GM23338 (cell line): ENCODE measurements around the gene KIAA1671.
A peak's percentile ranks its signal among the peaks of the same experiment; 100 is the strongest.

Experiments
- CREB1 ChIP-seq: fragments of 250-450 bp; sonication (Bioruptor Pico); IDR thresholded peaks from 2 replicates; pipeline ENCODE4 v1.5.0; 2020; ENCODE audit warnings: low read depth, mild to moderate bottlenecking, moderate library complexity
- ETS1 ChIP-seq: IDR thresholded peaks from 2 replicates; pipeline ENCODE4 v1.6.1; 2016; ENCODE audit warnings: antibody characterized with exemption
- EZH2 ChIP-seq: fragments of 200-600 bp; sonication (generic); IDR thresholded peaks from one replicate; pipeline ENCODE4 v1.8.0; 2017; ENCODE audit warnings: antibody characterized with exemption, mild to moderate bottlenecking, low read depth; ENCODE audit not compliant: unreplicated experiment
- EZH2phosphoT487 ChIP-seq: fragments of 200-600 bp; sonication (generic); IDR thresholded peaks from one replicate; pipeline ENCODE4 v1.8.1; 2018; ENCODE audit warnings: antibody characterized with exemption; ENCODE audit not compliant: unreplicated experiment
- JUNB ChIP-seq: IDR thresholded peaks from one replicate; pipeline ENCODE4 v1.6.1; 2016; ENCODE audit warnings: antibody characterized with exemption; ENCODE audit not compliant: unreplicated experiment
- NANOG ChIP-seq: IDR thresholded peaks from 2 replicates; pipeline ENCODE4 v1.6.1; 2016; ENCODE audit warnings: antibody characterized with exemption, borderline replicate concordance
- POLR2AphosphoS5 ChIP-seq: IDR thresholded peaks from 2 replicates; pipeline ENCODE4 v1.6.1; 2016; ENCODE audit warnings: antibody characterized with exemption, low read depth
- STAT1 ChIP-seq: IDR thresholded peaks from one replicate; pipeline ENCODE4 v1.6.1; 2016; ENCODE audit warnings: antibody characterized with exemption; ENCODE audit not compliant: unreplicated experiment
- ZNF114 ChIP-seq: fragments of 250-450 bp; sonication (Bioruptor Pico); IDR thresholded peaks from 2 replicates; pipeline ENCODE4 v1.5.0; 2020; ENCODE audit warnings: mild to moderate bottlenecking, moderate library complexity
- ZNF331 ChIP-seq: fragments of 250-450 bp; sonication (Bioruptor Pico); IDR thresholded peaks from 2 replicates; pipeline ENCODE4 v1.5.0; 2020; ENCODE audit warnings: low read depth, mild to moderate bottlenecking, moderate library complexity
- TF ChIP-seq, protein P1 (sequence below), 2 experiments: fragments of 200-600 bp in 1 of 2; sonication (generic) in 1 of 2; conservative IDR thresholded peaks; 2 replicates each; pipeline versions ENCODE4 v1.5.1 to v1.6.1; 2016 to 2017; ENCODE audit warnings: antibody characterized with exemption in 2 of 2, low read depth in 2 of 2, mild to moderate bottlenecking in 2 of 2, moderate library complexity in 1 of 2
- TF ChIP-seq, protein P2 (sequence below): IDR thresholded peaks from one replicate; pipeline ENCODE4 v1.6.1; 2018; ENCODE audit warnings: antibody characterized with exemption; ENCODE audit not compliant: unreplicated experiment
- TF ChIP-seq, protein P3 (sequence below): fragments of 250-450 bp; sonication (Bioruptor Pico); IDR thresholded peaks from 2 replicates; pipeline ENCODE4 v1.5.0; 2020; ENCODE audit warnings: mild to moderate bottlenecking, moderate library complexity

GRCh38 chr22:24926849-24927579, 25.5 kb upstream of the KIAA1671 start:
- TF ChIP-seq, protein P1, sequence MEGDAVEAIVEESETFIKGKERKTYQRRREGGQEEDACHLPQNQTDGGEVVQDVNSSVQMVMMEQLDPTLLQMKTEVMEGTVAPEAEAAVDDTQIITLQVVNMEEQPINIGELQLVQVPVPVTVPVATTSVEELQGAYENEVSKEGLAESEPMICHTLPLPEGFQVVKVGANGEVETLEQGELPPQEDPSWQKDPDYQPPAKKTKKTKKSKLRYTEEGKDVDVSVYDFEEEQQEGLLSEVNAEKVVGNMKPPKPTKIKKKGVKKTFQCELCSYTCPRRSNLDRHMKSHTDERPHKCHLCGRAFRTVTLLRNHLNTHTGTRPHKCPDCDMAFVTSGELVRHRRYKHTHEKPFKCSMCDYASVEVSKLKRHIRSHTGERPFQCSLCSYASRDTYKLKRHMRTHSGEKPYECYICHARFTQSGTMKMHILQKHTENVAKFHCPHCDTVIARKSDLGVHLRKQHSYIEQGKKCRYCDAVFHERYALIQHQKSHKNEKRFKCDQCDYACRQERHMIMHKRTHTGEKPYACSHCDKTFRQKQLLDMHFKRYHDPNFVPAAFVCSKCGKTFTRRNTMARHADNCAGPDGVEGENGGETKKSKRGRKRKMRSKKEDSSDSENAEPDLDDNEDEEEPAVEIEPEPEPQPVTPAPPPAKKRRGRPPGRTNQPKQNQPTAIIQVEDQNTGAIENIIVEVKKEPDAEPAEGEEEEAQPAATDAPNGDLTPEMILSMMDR (conservative IDR thresholded peaks at IDR 0.05; ENCODE audit: low read depth in 2 of 2): no peak
- TF ChIP-seq NANOG: no peak
- TF ChIP-seq POLR2AphosphoS5: no peak
- TF ChIP-seq, protein P2, sequence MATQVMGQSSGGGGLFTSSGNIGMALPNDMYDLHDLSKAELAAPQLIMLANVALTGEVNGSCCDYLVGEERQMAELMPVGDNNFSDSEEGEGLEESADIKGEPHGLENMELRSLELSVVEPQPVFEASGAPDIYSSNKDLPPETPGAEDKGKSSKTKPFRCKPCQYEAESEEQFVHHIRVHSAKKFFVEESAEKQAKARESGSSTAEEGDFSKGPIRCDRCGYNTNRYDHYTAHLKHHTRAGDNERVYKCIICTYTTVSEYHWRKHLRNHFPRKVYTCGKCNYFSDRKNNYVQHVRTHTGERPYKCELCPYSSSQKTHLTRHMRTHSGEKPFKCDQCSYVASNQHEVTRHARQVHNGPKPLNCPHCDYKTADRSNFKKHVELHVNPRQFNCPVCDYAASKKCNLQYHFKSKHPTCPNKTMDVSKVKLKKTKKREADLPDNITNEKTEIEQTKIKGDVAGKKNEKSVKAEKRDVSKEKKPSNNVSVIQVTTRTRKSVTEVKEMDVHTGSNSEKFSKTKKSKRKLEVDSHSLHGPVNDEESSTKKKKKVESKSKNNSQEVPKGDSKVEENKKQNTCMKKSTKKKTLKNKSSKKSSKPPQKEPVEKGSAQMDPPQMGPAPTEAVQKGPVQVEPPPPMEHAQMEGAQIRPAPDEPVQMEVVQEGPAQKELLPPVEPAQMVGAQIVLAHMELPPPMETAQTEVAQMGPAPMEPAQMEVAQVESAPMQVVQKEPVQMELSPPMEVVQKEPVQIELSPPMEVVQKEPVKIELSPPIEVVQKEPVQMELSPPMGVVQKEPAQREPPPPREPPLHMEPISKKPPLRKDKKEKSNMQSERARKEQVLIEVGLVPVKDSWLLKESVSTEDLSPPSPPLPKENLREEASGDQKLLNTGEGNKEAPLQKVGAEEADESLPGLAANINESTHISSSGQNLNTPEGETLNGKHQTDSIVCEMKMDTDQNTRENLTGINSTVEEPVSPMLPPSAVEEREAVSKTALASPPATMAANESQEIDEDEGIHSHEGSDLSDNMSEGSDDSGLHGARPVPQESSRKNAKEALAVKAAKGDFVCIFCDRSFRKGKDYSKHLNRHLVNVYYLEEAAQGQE: no peak
- TF ChIP-seq CREB1 (CRISPR knock-in tag): no peak
- TF ChIP-seq STAT1: no peak
- no peak for TF ChIP-seq EZH2
- TF ChIP-seq, protein P3, sequence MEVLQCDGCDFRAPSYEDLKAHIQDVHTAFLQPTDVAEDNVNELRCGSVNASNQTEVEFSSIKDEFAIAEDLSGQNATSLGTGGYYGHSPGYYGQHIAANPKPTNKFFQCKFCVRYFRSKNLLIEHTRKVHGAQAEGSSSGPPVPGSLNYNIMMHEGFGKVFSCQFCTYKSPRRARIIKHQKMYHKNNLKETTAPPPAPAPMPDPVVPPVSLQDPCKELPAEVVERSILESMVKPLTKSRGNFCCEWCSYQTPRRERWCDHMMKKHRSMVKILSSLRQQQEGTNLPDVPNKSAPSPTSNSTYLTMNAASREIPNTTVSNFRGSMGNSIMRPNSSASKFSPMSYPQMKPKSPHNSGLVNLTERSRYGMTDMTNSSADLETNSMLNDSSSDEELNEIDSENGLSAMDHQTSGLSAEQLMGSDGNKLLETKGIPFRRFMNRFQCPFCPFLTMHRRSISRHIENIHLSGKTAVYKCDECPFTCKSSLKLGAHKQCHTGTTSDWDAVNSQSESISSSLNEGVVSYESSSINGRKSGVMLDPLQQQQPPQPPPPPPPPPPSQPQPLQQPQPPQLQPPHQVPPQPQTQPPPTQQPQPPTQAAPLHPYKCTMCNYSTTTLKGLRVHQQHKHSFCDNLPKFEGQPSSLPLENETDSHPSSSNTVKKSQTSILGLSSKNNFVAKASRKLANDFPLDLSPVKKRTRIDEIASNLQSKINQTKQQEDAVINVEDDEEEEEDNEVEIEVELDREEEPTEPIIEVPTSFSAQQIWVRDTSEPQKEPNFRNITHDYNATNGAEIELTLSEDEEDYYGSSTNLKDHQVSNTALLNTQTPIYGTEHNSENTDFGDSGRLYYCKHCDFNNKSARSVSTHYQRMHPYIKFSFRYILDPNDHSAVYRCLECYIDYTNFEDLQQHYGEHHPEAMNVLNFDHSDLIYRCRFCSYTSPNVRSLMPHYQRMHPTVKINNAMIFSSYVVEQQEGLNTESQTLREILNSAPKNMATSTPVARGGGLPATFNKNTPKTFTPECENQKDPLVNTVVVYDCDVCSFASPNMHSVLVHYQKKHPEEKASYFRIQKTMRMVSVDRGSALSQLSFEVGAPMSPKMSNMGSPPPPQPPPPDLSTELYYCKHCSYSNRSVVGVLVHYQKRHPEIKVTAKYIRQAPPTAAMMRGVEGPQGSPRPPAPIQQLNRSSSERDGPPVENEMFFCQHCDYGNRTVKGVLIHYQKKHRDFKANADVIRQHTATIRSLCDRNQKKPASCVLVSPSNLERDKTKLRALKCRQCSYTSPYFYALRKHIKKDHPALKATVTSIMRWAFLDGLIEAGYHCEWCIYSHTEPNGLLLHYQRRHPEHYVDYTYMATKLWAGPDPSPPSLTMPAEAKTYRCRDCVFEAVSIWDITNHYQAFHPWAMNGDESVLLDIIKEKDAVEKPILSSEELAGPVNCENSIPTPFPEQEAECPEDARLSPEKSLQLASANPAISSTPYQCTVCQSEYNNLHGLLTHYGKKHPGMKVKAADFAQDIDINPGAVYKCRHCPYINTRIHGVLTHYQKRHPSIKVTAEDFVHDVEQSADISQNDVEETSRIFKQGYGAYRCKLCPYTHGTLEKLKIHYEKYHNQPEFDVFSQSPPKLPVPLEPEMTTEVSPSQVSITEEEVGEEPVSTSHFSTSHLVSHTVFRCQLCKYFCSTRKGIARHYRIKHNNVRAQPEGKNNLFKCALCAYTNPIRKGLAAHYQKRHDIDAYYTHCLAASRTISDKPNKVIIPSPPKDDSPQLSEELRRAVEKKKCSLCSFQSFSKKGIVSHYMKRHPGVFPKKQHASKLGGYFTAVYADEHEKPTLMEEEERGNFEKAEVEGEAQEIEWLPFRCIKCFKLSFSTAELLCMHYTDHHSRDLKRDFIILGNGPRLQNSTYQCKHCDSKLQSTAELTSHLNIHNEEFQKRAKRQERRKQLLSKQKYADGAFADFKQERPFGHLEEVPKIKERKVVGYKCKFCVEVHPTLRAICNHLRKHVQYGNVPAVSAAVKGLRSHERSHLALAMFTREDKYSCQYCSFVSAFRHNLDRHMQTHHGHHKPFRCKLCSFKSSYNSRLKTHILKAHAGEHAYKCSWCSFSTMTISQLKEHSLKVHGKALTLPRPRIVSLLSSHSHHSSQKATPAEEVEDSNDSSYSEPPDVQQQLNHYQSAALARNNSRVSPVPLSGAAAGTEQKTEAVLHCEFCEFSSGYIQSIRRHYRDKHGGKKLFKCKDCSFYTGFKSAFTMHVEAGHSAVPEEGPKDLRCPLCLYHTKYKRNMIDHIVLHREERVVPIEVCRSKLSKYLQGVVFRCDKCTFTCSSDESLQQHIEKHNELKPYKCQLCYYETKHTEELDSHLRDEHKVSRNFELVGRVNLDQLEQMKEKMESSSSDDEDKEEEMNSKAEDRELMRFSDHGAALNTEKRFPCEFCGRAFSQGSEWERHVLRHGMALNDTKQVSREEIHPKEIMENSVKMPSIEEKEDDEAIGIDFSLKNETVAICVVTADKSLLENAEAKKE (CRISPR knock-in tag): no peak
- no peak for TF ChIP-seq ZNF114 (CRISPR knock-in tag)
- TF ChIP-seq JUNB: no peak
- no peak for TF ChIP-seq EZH2phosphoT487
- no peak for TF ChIP-seq ETS1
- peak; percentile 73 for TF ChIP-seq ZNF331 (CRISPR knock-in tag)
